Sigmoid colon (tissue), 4 donors: ENCODE results near the gene LZTS3.

ENCODE experiments used
- CTCF ChIP-seq, 4 experiments: fragments of 450-650 bp in 3 of 4; fragments of 200-600 bp in 1 of 4; IDR thresholded peaks; one replicate each; pipeline ENCODE4 v1.5.1; 2016 to 2019; ENCODE audit warnings: antibody characterized with exemption in 4 of 4, mild to moderate bottlenecking in 3 of 4, moderate library complexity in 2 of 4
- EP300 ChIP-seq, 4 donors: sonication (generic); formaldehyde crosslinking; IDR thresholded peaks; one replicate each; pipeline ENCODE4 v1.6.1; 2017; ENCODE audit warnings: antibody characterized with exemption in 4 of 4
- POLR2A ChIP-seq, 2 donors: fragments of 450-650 bp; IDR thresholded peaks; one replicate each; pipeline ENCODE4 v1.6.1; 2016; ENCODE audit warnings: antibody characterized with exemption in 2 of 2, mild to moderate bottlenecking in 2 of 2, moderate library complexity in 2 of 2
- POLR2AphosphoS5 ChIP-seq, 4 donors: sonication (generic); formaldehyde crosslinking; IDR thresholded peaks; one replicate each; pipeline ENCODE4 v1.6.1; 2017; ENCODE audit warnings: antibody characterized with exemption in 4 of 4

- no peak for TF ChIP-seq CTCF (IDR thresholded peaks at IDR 0.05)
- TF ChIP-seq POLR2A (IDR thresholded peaks at IDR 0.05) = no peak
- TF ChIP-seq EP300 (IDR thresholded peaks at IDR 0.05) = no peak
- no peak for TF ChIP-seq POLR2AphosphoS5 (IDR thresholded peaks at IDR 0.05)
Observed at GRCh38 chr20:3193806-3194616, 20.7 kb upstream of the LZTS3 start.
